Body of pancreas (tissue), 4 donors: ENCODE data around the gene TMEM151B. TPM values are rescaled to one million over a fixed set of nuclear protein-coding genes. Genes with fewer than 3 reads are reported as not detected.

ENCODE experiments used
- ATAC-seq: fragments of 150-250 bp; one replicate; pipeline ENCODE4 v1.9.1; 2016
- DNase-seq, 4 donors: peaks; one replicate each; pipeline ENCODE4 v3.0.0-alpha.2; 2019
- H3K27ac ChIP-seq, 4 donors: fragments of 200-600 bp; sonication (generic); 1 replicate in 3 of 4; 2 replicates in 1 of 4; pipeline versions ENCODE4 v1.5.1 to v1.6.1; 2016 to 2019; ENCODE audit warnings: mild to moderate bottlenecking in 1 of 4, mixed read lengths in 1 of 4, moderate library complexity in 1 of 4
- H3K27me3 ChIP-seq, 2 donors: fragments of 200-600 bp; sonication (generic); one replicate each; pipeline ENCODE4 v1.6.0; 2016; ENCODE audit warnings: mild to moderate bottlenecking in 1 of 2
- H3K36me3 ChIP-seq, 2 donors: fragments of 200-600 bp; sonication (generic); replicated peaks in 1 of 2; 2 replicates each; pipeline ENCODE4 v1.5.1; 2016; ENCODE audit warnings: low read depth in 2 of 2; ENCODE audit not compliant: insufficient read depth in 1 of 2
- H3K4me1 ChIP-seq: fragments of 200-600 bp; sonication (generic); one replicate; pipeline ENCODE4 v1.6.0; 2016
- H3K4me3 ChIP-seq, 2 donors: fragments of 200-600 bp; sonication (generic); 1 replicate in 1 of 2; 2 replicates in 1 of 2; pipeline ENCODE4 v1.5.1; 2016 to 2019
- H3K9me3 ChIP-seq, 3 donors: fragments of 200-600 bp; sonication (generic); 1 replicate in 2 of 3; 2 replicates in 1 of 3; pipeline ENCODE4 v1.5.1; 2016
- CTCF ChIP-seq, 7 experiments: fragments of 450-650 bp in 4 of 7; fragments of 200-600 bp in 3 of 7; sonication (generic) in 3 of 7; IDR thresholded peaks; one replicate each; pipeline ENCODE4 v1.5.1; 2016 to 2019; ENCODE audit warnings: antibody characterized with exemption in 7 of 7
- POLR2A ChIP-seq, 3 donors: fragments of 450-650 bp; IDR thresholded peaks; one replicate each; pipeline ENCODE4 v1.6.1; 2016; ENCODE audit warnings: antibody characterized with exemption in 3 of 3, mild to moderate bottlenecking in 2 of 3
- WGBS, 2 donors: methylation state at CpG; one replicate each; pipeline ENCODE4 v1.1.5; 2017; 5-methylcytosine and 5-hydroxymethylcytosine counted together
- intact Hi-C: fragments of 100-400 bp; cut with DNase I; formaldehyde crosslinking; loops from one replicate; pipeline ENCODE4 v1.15.1; 2023
- total RNA-seq, 2 donors: library from RNA; depleted of rRNA; stranded (reverse); fragments of >200 nt; gene quantifications; one replicate each; pipeline ENCODE4 v1.1.0, GENCODE V29; 2016

The TMEM151B gene
- total RNA-seq, 2 donors from 2014 or later = under 0.01 to 0.66 TPM

DNA sequence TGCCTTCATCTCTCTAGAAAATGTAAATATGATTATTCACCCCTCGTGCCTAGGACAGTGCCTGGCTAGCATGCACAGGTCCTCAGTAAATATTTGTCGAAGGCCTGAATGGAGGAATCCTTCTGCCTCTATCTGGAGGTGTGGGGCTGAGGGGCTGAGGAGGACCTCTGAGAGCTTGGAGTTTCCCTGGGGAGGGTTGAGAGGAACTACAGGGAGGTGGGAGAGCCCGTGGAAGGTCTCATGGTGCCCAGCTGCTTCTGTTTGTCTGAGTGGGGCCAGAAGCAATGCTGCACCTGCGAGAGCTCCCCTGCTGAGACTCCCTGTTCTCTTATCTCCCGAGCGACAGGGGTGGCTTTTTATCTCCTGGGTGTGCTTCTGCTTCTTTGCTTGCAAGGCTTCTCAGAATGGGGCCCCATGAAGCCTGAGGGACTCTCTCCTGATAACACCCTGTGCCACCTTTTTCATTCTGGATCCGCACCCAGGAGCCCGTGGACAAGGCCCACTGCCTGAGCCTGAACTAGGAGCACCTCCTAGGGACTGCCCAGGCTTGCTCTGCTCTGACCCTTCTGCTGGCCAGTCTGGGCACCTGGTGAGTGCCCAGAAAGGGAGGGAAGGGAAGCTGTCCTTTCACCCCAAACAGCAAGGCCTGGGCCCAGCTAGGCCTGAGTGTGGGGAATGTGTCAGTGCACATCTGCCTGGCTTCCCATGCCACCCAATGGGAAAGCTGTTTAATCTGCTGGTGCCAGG, 44.5 kb upstream of the TMEM151B start:
- H3K9me3 ChIP-seq = no peaks in the 10 kb centered on the region
- no peaks in the 10 kb centered on the region for H3K27me3 ChIP-seq
- intact Hi-C loops = no loop called here
- peaks cover 82% of the 10 kb centered on the region for H3K4me1 ChIP-seq
- no peak overlapping the region for H3K4me3 ChIP-seq
- no peak for TF ChIP-seq POLR2A (IDR thresholded peaks at IDR 0.05)
- TF ChIP-seq CTCF (IDR thresholded peaks at IDR 0.05) = no peak
- H3K36me3 ChIP-seq = peaks cover 0 to 3% of the 10 kb centered on the region in 2 donors
- 53 to 63% methylated on average over 8 of the region's 8 CpGs for WGBS, 2 donors
- ATAC-seq = no peak
- DNase-seq = no peak
- peak overlapping the region in 1 of 4 donors; percentile 27 for H3K27ac ChIP-seq

GRCh38 chr6:44226368-44227147, 43.7 kb upstream of the TMEM151B start:
- Histone ChIP-seq H3K4me3 (no peak overlapping the region), H3K27me3 (no peaks in the 10 kb centered on the region), H3K27ac (peak overlapping the region in 1 of 4 donors; percentile 38), H3K4me1 (peaks cover 74% of the 10 kb centered on the region), H3K36me3 (peaks cover 0 to 3% of the 10 kb centered on the region in 2 donors), H3K9me3 (no peaks in the 10 kb centered on the region)
- ATAC-seq (no peak), DNase-seq (no peak)
- no peak for TF ChIP-seq POLR2A (IDR thresholded peaks at IDR 0.05)
- TF ChIP-seq CTCF (IDR thresholded peaks at IDR 0.05) = no peak
- intact Hi-C loops = no loop called here
- 23 to 29% methylated on average over 14 to 15 of the region's 15 CpGs for WGBS, 2 donors

GRCh38 chr6:44227148-44227793, 43.0 kb upstream of the TMEM151B start:
- ATAC-seq = no peak
- no peak overlapping the region for H3K4me3 ChIP-seq
- no peaks in the 10 kb centered on the region for H3K9me3 ChIP-seq
- TF ChIP-seq CTCF (IDR thresholded peaks at IDR 0.05) (no peak), POLR2A (IDR thresholded peaks at IDR 0.05) (no peak)
- DNase-seq = no peak
- H3K27ac ChIP-seq = peak overlapping the region in 1 of 4 donors; percentile 38
- 52 to 74% methylated on average over 3 to 7 of the region's 7 CpGs for WGBS, 2 donors
- H3K4me1 ChIP-seq = peaks cover 69% of the 10 kb centered on the region
- peaks cover 0 to 6% of the 10 kb centered on the region in 2 donors for H3K36me3 ChIP-seq
- H3K27me3 ChIP-seq = no peaks in the 10 kb centered on the region
- intact Hi-C loops = no loop called here

- TF ChIP-seq CTCF (IDR thresholded peaks at IDR 0.05) (no peak), POLR2A (IDR thresholded peaks at IDR 0.05) (no peak)
- Histone ChIP-seq H3K9me3 (no peaks in the 10 kb centered on the region), H3K36me3 (peaks cover 0 to 9% of the 10 kb centered on the region in 2 donors), H3K27ac (no peak overlapping the region), H3K4me1 (peaks cover 61% of the 10 kb centered on the region), H3K27me3 (no peaks in the 10 kb centered on the region), H3K4me3 (no peak overlapping the region)
- no peak for DNase-seq
- ATAC-seq = no peak
- intact Hi-C loops = no loop called here
- WGBS, 2 donors = 86 to 92% methylated on average over 6 of the region's 6 CpGs
These were observed 42.2 kb upstream of the TMEM151B start for GRCh38 chr6:44228031-44228430.
